ENCODE results near the gene SMU1. TPM values are rescaled to one million over a fixed set of nuclear protein-coding genes. Genes with fewer than 3 reads are reported as not detected.

The SMU1 gene
- total and polyA plus RNA-seq, 2 donors (not counting 3 experiments of a cell fraction or from before 2014, with no cell fraction given), result 8.5 to 21.7 TPM

- BruUV-seq (replicated peaks), result no TSS peak
- H3K4me2 ChIP-seq (ENCODE audit: insufficient read depth, low read length), result no peak overlapping the region
- no peaks in the 10 kb centered on the region for H3K4me1 ChIP-seq (ENCODE audit: control insufficient read depth, extremely low read depth, insufficient read depth, low read length)
- H2AFZ ChIP-seq (ENCODE audit: low read depth, low read length), result no peak overlapping the region
- H3K27me3 ChIP-seq (ENCODE audit: control insufficient read depth in 2 of 2, insufficient read depth in 2 of 2, low read length in 2 of 2), result no peaks in the 10 kb centered on the region
- no peak overlapping the region for H3K27ac ChIP-seq (ENCODE audit: insufficient read depth, low read depth, low read length)
- ChIA-PET POLR2A (no interaction called here), CTCF (interaction anchor here (0.6 kb wide), 1 partner anchor 123 kb away, joined by 3 read pairs; no protein-coding TSS in a partner anchor)
- dilution Hi-C loops (cut with MboI; ENCODE audit: extremely low pct_ligation_motif_present, low sequenced_read_pairs) (no loop called here), intact Hi-C loops (cut with micrococcal nuclease) (no loop called here)
- no peaks in the 10 kb centered on the region for H4K20me1 ChIP-seq (replicated peaks; ENCODE audit: control insufficient read depth, extremely low read depth, insufficient read depth, low read length)
- H3K36me3 ChIP-seq (ENCODE audit: control insufficient read depth in 2 of 2, extremely low read depth in 1 of 2, insufficient read depth in 2 of 2, low read length in 2 of 2), result no peaks in the 10 kb centered on the region
- H3K9me1 ChIP-seq (replicated peaks; ENCODE audit: control insufficient read depth, extremely low read depth, insufficient read depth, low read length), result no peaks in the 10 kb centered on the region
- DNase-seq (ENCODE audit: low read depth, low spot score) (no peak), FAIRE-seq (no peak)
- no peak overlapping the region for H3K4me3 ChIP-seq (replicated peaks in 1 of 3; ENCODE audit: insufficient read depth in 1 of 3, low read depth in 1 of 3, low read length in 3 of 3)
- no peaks in the 10 kb centered on the region for H3K79me2 ChIP-seq (ENCODE audit: control insufficient read depth, insufficient read depth, low read length)
- TF ChIP-seq, protein P1, sequence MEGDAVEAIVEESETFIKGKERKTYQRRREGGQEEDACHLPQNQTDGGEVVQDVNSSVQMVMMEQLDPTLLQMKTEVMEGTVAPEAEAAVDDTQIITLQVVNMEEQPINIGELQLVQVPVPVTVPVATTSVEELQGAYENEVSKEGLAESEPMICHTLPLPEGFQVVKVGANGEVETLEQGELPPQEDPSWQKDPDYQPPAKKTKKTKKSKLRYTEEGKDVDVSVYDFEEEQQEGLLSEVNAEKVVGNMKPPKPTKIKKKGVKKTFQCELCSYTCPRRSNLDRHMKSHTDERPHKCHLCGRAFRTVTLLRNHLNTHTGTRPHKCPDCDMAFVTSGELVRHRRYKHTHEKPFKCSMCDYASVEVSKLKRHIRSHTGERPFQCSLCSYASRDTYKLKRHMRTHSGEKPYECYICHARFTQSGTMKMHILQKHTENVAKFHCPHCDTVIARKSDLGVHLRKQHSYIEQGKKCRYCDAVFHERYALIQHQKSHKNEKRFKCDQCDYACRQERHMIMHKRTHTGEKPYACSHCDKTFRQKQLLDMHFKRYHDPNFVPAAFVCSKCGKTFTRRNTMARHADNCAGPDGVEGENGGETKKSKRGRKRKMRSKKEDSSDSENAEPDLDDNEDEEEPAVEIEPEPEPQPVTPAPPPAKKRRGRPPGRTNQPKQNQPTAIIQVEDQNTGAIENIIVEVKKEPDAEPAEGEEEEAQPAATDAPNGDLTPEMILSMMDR (IDR thresholded peaks at IDR 0.05; ENCODE audit: extremely low read depth in 1 of 2, insufficient read depth in 1 of 2, low read depth in 1 of 2, low read length in 2 of 2), result no peak
- TF ChIP-seq GATA2 (IDR thresholded peaks at IDR 0.05; ENCODE audit: insufficient read depth, insufficient read length, low read depth, low read length) (no peak), MAX (IDR thresholded peaks at IDR 0.05; ENCODE audit: insufficient read depth, insufficient read length) (no peak), EZH2 (IDR thresholded peaks at IDR 0.05; ENCODE audit: borderline replicate concordance, low read depth, low read length, severe bottlenecking) (no peak), POLR2A (IDR thresholded peaks at IDR 0.05; ENCODE audit: low read depth, low read length) (no peak), MYC (IDR thresholded peaks at IDR 0.05; ENCODE audit: low read depth, low read length) (no peak), FOS (IDR thresholded peaks at IDR 0.05; ENCODE audit: borderline replicate concordance, insufficient read depth, low read length) (no peak), POLR2AphosphoS5 (IDR thresholded peaks at IDR 0.05; ENCODE audit: insufficient read depth, low read depth, low read length) (no peak), JUN (IDR thresholded peaks at IDR 0.05; ENCODE audit: borderline replicate concordance, insufficient read depth, insufficient read length, low read depth) (no peak)
- no peak overlapping the region for H3K9ac ChIP-seq (replicated peaks; ENCODE audit: extremely low read depth, insufficient read depth, low read length)
- no peaks in the 10 kb centered on the region for H3K9me3 ChIP-seq (replicated peaks; ENCODE audit: control insufficient read depth, insufficient read depth, low read length)
Measured at GRCh38 chr9:33099754-33100153, 23.3 kb upstream of the SMU1 start.

All from endothelial cell of umbilical vein (primary cell).